H1 (cell line): ENCODE measurements around the gene CDC45. TPM values are rescaled to one million over a fixed set of nuclear protein-coding genes. Genes with fewer than 3 reads are reported as not detected.

Source experiments
- CTBP2 ChIP-seq: IDR thresholded peaks from 2 replicates; pipeline ENCODE4 v1.7.0; 2011; ENCODE audit warnings: borderline replicate concordance, mild to moderate bottlenecking, moderate library complexity, mixed read lengths, low read length; ENCODE audit not compliant: insufficient read depth, insufficient read length
- KDM5A ChIP-seq: fragments of 200-600 bp; IDR thresholded peaks from 2 replicates; pipeline ENCODE4 v1.7.1; 2012; ENCODE audit warnings: mild to moderate bottlenecking, low read length, inconsistent platforms, mixed read lengths
- MAX ChIP-seq: IDR thresholded peaks from 2 replicates; pipeline ENCODE4 v1.6.1; 2012; ENCODE audit warnings: inconsistent platforms
- ZNF274 ChIP-seq: IDR thresholded peaks from 2 replicates; pipeline ENCODE4 v1.7.0; 2012; ENCODE audit warnings: low read length, borderline replicate concordance; ENCODE audit errors: extremely low read depth
- polyA plus RNA-seq, 7 experiments: library from polyadenylated mRNA; depleted of rRNA in 3 of 7; stranded (reverse) in 5 of 7; unstranded in 2 of 7; fragments of >200 nt in 5 of 7; fragments of 200-250 nt in 2 of 7; gene quantifications; 1 replicate in 5 of 7; 2 replicates in 1 of 7; 4 replicates in 1 of 7; pipeline versions ENCODE4 v1.2.1 to v1.2.3, GENCODE V29; 2011 to 2013; ENCODE audit warnings: missing spikeins in 2 of 7, mixed read lengths in 2 of 7
- total RNA-seq: library from RNA; stranded (reverse); fragmentation: NEBNext Ultra II Directional; extraction: Animal tissue kit (Norgen Biotek cat#: 25700); gene quantifications from 2 replicates; pipeline ENCODE4 v1.2.1, GENCODE V29; 2021

Gene CDC45
- total and polyA plus RNA-seq, 2 of the 8 experiments (the other 6 are each of a cell fraction or from before 2014, with no cell fraction given), result 31.9 to 37.7 TPM

- TF ChIP-seq CTBP2 (no peak), ZNF274 (no peak), KDM5A (no peak), MAX (no peak)
Observed at GRCh38 chr22:19466848-19467752, 12.6 kb upstream of the CDC45 start (continued).
